Measurements from ENCODE around the gene CIITA.

Gene CIITA

DNA sequence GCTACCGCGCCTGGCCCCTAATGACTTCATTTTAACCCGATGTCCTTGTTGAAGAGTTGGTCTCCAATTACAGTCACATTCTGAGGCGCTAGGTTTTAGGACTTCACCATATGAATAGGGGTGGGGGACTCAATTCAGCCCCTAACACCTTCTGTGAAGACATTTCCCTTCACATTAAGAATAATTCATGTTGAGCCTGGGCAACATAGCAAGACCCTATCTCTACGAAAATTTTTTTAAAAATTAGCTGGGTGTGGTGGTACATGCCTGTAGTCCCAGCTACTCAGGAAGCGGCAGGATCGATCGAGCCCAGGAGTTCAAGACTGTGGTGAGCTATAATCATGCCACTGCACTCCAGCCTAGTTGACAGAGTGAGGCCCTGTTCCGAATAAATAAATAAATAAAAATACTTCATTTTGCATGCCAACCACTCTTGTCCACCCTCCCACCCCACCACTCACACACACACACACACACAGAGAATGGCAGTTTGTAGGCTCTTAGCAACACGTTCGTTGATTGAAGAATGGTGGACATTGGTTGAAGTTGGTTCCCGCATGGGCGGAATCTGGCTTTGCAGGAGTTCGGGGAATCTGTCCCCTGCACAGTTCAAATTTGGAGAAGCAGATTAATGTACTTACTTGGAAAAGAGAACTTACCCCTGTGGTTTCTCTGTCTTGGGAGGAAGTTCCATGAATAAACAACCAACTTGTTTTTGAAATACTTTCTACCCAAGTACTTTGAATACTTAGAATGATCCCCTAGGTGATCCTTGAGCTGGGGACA lies 30.6 kb upstream of the CIITA start:
- H3K79me2 ChIP-seq (ENCODE audit: insufficient read depth, low read length) = no peaks in the 10 kb centered on the region
- H3K4me2 ChIP-seq (ENCODE audit: low read depth, low read length, poor library complexity, severe bottlenecking) = no peak overlapping the region
- no peak overlapping the region for H3K27ac ChIP-seq (ENCODE audit: low read depth, low read length)
- H3K4me3 ChIP-seq (ENCODE audit: insufficient read depth, low read length, poor library complexity, severe bottlenecking) = no peak overlapping the region
- H3K27me3 ChIP-seq (ENCODE audit: low read length) = no peaks in the 10 kb centered on the region
- no peak overlapping the region for H3K9ac ChIP-seq (ENCODE audit: low read length)
- H3K36me3 ChIP-seq (ENCODE audit: low read length) = no peaks in the 10 kb centered on the region
- no peaks in the 10 kb centered on the region for H3K9me2 ChIP-seq (replicated peaks; ENCODE audit: insufficient read depth, low read length)
- no peak overlapping the region for H2AFZ ChIP-seq (ENCODE audit: low read depth, low read length, severe bottlenecking)
- H3F3A ChIP-seq (ENCODE audit: insufficient read depth) = no peaks in the 10 kb centered on the region
- no peaks in the 10 kb centered on the region for H3K9me3 ChIP-seq (ENCODE audit: insufficient read depth, low read length)
- H4K20me1 ChIP-seq (ENCODE audit: low read depth, low read length) = no peaks in the 10 kb centered on the region
- TF ChIP-seq, protein P1, sequence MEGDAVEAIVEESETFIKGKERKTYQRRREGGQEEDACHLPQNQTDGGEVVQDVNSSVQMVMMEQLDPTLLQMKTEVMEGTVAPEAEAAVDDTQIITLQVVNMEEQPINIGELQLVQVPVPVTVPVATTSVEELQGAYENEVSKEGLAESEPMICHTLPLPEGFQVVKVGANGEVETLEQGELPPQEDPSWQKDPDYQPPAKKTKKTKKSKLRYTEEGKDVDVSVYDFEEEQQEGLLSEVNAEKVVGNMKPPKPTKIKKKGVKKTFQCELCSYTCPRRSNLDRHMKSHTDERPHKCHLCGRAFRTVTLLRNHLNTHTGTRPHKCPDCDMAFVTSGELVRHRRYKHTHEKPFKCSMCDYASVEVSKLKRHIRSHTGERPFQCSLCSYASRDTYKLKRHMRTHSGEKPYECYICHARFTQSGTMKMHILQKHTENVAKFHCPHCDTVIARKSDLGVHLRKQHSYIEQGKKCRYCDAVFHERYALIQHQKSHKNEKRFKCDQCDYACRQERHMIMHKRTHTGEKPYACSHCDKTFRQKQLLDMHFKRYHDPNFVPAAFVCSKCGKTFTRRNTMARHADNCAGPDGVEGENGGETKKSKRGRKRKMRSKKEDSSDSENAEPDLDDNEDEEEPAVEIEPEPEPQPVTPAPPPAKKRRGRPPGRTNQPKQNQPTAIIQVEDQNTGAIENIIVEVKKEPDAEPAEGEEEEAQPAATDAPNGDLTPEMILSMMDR (IDR thresholded peaks at IDR 0.05; ENCODE audit: insufficient read depth, low read length, poor library complexity, severe bottlenecking) = no peak
- no peak for TF ChIP-seq EZH2phosphoT487 (conservative IDR thresholded peaks at IDR 0.05; ENCODE audit: low read length)

DNA sequence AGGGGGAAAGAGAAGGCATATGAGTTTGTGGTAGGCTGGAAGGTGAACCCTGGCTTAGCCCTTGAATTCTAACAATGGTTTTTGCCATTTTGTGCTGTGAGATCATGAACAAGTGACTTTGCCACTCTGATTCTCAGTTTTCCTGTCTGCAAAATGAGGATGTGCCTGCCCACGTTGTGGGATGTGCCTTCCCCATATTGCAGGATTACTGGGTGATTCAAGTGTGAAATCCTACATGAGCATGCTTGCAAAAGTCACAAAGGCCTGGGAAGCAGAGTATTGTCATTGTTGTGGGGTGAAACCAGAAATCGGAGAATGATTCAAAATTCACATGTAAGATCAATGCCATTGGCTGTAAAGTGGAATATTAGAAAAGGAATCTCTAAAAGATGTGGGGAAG lies 29.8 kb upstream of the CIITA start:
- Histone ChIP-seq H4K20me1 (ENCODE audit: low read depth, low read length) (no peaks in the 10 kb centered on the region), H3K27me3 (ENCODE audit: low read length) (no peaks in the 10 kb centered on the region), H2AFZ (ENCODE audit: low read depth, low read length, severe bottlenecking) (no peak overlapping the region), H3K79me2 (ENCODE audit: insufficient read depth, low read length) (no peaks in the 10 kb centered on the region), H3K4me3 (ENCODE audit: insufficient read depth, low read length, poor library complexity, severe bottlenecking) (no peak overlapping the region), H3K4me2 (ENCODE audit: low read depth, low read length, poor library complexity, severe bottlenecking) (no peak overlapping the region), H3K27ac (ENCODE audit: low read depth, low read length) (no peak overlapping the region), H3K36me3 (ENCODE audit: low read length) (no peaks in the 10 kb centered on the region), H3K9me3 (ENCODE audit: insufficient read depth, low read length) (no peaks in the 10 kb centered on the region), H3F3A (ENCODE audit: insufficient read depth) (no peaks in the 10 kb centered on the region), H3K9me2 (replicated peaks; ENCODE audit: insufficient read depth, low read length) (no peaks in the 10 kb centered on the region), H3K9ac (ENCODE audit: low read length) (no peak overlapping the region)
- TF ChIP-seq, protein P1 (IDR thresholded peaks at IDR 0.05; ENCODE audit: insufficient read depth, low read length, poor library complexity, severe bottlenecking) = no peak
- no peak for TF ChIP-seq EZH2phosphoT487 (conservative IDR thresholded peaks at IDR 0.05; ENCODE audit: low read length)

DNA sequence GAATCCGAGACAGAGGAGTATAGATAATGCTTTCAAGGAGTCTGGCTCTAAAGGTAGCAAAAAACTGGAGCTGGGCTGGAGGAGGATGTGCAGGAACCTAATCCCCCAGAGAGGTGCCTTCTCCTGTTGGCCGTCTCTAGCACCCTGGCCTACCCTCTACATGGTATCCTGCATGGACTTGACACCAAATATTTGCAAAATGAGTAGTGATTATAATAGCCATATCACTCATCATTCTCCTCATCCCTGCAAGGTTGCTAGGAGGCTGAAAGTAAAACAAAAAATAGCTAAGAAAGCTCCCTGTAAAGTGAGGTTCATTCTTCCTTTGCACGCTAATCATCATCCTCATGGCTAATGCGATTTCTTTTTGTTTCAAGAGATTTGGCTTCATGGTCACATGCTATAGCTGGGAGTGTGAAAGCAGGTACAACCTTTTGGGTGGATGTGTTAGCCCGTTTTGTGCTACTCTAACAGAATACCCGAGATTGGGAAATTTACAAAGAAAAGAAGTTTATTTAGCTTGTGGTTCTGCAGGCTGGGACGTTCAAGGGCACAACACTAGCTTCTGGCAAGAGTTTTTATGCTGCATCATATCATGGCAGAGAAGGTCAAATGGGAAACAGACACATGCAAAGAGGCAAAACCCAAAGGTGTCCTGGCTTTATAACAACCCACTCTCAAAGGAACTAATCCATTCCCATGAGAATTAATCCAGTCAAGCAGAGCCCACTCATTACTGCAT lies 27.1 kb upstream of the CIITA start:
- Histone ChIP-seq H3K79me2 (ENCODE audit: insufficient read depth, low read length) (no peaks in the 10 kb centered on the region), H2AFZ (ENCODE audit: low read depth, low read length, severe bottlenecking) (no peak overlapping the region), H3K4me3 (ENCODE audit: insufficient read depth, low read length, poor library complexity, severe bottlenecking) (no peak overlapping the region), H3K9me3 (ENCODE audit: insufficient read depth, low read length) (no peaks in the 10 kb centered on the region), H4K20me1 (ENCODE audit: low read depth, low read length) (no peaks in the 10 kb centered on the region), H3F3A (ENCODE audit: insufficient read depth) (no peaks in the 10 kb centered on the region), H3K9ac (ENCODE audit: low read length) (no peak overlapping the region), H3K27me3 (ENCODE audit: low read length) (no peaks in the 10 kb centered on the region), H3K9me2 (replicated peaks; ENCODE audit: insufficient read depth, low read length) (no peaks in the 10 kb centered on the region), H3K27ac (ENCODE audit: low read depth, low read length) (no peak overlapping the region), H3K4me2 (ENCODE audit: low read depth, low read length, poor library complexity, severe bottlenecking) (no peak overlapping the region), H3K36me3 (ENCODE audit: low read length) (no peaks in the 10 kb centered on the region)
- TF ChIP-seq EZH2phosphoT487 (conservative IDR thresholded peaks at IDR 0.05; ENCODE audit: low read length) = no peak
- TF ChIP-seq, protein P1 (IDR thresholded peaks at IDR 0.05; ENCODE audit: insufficient read depth, low read length, poor library complexity, severe bottlenecking) = no peak

Data from SU-DHL-6 (cell line).